ENCODE results near the gene ECM1.

ECM1 gene

DNA sequence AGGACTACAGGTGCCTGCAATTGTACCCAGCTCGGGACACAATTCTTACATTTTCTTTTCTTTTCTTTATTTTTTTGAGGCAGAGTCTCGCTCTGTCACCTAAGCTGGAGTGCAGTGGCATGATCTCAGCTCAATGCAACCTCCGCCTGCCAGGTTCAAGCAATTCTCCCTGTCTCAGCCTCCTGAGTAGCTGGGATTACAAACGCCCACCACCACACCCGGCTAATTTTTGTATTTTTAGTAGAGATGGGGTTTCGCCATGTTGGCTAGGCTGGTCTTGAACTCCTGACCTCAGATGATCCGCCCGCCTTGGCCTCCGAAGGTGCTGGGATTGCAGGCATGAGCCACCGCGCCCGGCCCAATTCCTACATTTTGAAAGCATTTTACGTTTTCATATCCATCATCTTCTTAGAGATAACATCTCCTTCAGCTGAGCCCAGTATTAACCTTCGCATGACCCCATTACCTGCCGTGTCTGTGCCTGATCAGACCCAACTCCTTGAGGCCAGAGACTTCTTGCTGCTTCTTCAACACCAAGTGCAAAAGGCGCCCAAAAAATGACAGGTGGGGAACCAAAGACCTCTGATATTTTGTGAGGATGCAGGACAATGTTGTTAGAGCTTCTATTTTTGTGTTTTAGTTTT lies 38.5 kb downstream of the ECM1 start:
- no peak for DNase-seq

DNA sequence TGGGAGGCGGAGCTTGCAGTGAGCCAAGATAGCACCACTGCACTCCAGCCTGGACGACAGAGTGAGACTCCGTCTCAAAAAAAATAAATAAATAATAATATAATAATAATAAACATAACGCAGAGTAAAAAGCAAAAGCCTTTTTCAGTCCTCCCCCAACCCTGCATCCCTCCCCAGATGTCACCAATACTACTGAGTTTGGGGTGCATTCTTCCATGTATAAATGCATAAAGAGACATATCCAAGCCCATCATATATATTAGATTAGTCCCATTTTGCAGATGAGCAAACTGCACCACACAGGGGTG lies 40.4 kb downstream of the ECM1 start:
- no peak for DNase-seq

DNA sequence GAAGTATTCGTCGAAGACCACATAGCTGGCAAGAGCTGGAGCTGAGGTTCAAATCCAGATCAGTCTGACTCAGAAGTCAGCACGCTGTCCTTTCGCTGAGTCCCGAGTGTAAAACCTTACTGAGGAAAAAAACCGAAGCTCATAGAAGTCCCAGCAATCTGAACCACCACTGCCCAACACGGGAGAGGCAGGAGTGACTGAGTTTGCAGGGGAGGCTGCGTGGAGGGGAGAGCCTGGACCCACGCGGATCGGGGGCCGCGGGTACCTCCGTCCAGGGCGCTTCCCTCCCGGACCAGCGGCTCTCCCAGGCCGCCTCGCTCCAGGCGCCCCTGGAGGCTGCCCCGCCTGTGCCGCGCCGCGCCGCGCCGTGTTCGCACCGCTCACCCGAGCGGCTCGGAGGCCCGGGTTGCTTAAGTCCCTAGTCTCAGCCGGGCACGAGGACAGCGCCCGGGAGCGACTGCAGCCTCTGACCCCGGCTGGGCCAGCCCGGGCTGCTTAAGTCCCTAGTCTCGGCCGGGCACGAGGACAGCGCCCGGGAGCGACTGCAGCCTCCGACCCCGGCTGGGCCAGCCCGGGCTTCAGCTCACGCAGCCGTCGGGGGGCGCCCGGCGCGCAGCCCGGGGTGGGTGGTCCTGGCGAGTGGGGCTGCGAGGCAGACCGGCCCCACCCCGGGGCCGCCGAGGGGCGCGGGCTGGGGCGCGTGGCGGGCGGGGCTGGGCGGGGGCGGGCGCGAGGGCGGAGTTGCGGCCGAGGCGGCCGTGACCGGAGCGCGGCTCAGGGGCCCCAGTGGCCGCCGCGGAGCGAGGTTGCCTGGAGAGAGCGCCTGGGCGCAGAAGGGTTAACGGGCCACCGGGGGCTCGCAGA lies 41.0 kb downstream of the ECM1 start, which contains the start of gene ADAMTSL4:
Gene ADAMTSL4 (plus strand): TSS at position 777 of the 864 bp plus-strand sequence. CDS start 2,881 bp downstream, outside the sequence.
- no peak for DNase-seq

DNA sequence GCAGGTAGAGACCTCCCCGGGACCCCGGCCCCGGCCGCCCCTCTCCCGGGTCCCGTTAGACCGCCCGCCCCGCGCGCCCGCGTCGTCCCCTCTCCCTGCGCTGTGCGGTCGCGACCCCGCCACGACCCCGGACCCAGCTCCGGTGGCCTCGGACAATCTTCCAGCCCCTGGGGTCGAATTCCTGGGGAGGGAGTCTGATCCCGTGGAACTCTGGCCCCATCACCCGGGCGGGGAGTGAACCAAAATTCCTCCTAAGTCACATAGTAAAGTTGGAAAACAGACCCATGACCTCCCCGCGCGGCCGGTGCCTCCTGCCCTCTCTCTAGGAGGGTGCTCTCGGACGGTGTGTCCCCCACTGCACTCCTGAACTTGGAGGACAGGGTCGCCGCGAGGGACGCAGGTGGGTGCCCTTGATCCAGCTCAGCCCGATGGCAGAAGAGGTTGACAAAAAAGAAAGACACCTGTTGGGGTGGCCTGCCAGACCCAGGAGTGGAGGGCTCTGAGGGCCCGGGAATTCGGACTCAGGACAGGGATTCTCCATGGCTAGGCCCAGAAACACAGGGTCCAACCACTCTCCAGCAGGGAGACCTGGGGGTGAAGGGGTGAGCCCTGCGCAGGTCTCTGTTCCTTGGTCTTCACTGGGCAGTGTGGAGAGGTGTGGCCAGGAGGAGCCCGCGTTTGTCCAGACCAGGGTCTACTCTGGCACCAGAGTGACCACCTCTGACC lies 41.8 kb downstream of the ECM1 start:
- no peak for DNase-seq

DNA sequence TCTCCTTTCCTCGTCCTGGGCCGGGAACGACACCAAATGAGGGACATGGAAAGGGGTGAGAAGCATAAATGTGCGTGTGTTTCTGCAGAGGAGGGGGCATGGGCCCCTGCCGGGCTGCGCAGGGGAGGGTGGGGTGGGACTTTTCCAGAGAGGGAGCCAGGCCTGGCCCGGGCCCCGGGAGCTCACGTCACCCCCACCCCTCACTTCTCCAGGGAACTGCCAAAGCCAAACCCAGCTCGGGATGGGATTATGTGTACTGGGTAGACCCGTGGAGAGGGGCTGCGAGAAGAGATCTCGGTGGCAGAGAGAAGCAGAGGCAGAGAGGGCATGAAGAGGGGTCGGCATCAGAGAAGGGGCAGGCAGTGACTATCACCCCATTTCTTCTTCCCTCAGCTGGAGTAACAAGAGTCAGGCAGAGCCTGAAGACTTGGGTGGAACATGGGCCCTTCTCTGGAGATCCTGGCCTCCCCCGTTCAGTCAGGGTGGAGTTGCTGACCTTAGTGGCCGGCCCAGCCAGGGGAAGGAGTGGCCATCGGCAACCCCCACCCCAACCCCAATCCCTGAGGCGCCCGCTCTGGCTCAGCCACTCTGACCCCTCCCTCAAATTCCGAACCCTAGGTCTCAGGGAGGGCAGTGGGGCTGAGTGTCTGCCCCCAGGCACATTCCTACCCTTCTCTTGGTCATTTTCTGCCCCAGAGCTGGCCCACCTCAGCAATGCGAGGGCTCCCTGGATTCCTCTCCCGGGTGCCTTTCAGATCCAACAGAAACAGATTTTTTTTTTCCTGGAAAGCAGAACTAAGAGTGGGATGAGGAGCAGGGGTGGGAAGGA lies 42.5 kb downstream of the ECM1 start:
- DNase-seq, result no peak

DNA sequence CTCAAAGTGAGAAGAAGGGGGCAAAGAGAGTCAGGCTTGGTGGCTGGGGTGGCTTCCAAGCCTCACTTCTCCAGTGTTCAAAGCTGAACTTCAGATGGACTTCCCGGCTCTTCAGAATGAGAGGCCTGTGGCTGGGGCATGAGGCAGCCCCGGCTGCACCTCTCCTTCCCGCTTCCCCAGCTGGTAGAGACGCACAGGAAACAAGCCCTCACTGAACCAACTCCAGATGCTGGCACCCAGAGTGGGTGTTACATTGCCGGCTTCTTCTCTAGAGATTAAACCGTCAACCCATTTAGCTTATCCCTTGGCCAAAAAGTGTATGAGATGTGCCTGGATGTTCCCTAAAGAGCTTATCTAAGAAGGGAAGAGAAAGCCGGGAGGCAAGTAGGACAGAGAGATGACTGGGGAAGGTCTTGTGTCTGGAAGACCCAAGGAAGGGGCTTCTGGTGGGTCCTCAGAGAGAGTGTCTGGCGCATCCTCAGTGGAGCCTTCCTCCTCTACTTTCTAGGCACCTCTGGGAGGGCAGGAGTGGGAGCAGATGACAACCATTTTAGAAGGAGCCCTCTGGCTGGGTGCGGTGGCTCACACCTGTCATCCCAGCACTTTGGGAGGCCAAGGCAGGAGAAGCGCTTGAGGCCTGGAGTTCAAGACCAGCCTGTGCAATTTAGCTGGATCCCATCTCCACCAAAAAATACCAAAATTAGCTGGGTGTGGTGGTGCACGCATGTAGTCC lies 43.3 kb downstream of the ECM1 start:
- no peak for DNase-seq

DNA sequence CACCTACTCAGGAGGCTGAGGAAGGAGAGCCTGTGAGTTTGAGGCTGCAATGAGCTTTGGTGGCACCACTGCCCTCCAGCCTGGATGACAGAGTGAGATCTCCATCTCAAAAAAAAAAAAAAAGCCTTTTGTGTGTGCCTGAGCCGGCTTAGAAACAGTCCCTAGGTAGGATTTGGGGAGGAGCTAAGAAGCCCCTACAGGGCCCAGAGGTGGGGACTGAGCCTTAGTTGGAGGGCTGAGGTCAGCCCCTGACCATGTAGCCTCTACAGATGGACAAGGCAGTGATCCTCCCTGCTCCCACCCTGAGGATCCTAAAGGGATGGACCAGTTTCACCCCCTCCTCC lies 43.8 kb downstream of the ECM1 start:
- no peak for DNase-seq

DNA sequence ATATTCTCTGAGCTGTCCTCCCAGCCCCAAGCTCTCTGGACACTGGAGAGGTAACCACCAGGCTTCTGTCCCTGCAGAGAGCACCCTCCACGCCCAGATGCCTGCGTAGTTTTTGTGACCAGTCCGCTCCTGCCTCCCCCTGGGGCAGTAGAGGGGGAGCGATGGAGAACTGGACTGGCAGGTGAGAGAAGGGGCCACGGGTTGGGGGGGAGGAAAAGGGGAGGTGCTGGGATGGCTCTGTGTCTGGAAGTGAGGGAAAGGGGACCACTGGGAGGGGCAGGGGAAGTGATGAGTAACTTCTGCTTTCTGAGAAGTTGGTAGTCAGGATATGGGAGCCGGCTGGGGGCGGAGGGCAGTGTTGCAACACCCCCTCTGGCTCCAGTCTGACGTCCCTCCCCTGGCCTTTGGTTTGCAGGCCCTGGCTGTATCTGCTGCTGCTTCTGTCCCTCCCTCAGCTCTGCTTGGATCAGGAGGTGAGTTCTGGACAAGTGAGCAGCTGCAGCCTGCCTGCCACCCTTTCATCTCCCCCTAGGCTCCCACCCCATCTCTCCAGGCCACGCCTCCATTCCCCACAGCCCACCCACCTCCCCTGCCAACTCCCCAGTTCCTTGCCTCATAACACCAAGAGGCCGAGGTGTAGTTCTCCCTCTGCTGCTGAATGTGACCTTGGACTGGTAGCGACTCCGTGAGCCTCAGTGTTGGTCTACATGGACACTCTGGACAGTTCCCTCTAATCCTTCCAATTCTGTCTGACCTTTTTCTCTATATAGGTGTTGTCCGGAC lies 44.4 kb downstream of the ECM1 start:
- no peak for DNase-seq

DNA sequence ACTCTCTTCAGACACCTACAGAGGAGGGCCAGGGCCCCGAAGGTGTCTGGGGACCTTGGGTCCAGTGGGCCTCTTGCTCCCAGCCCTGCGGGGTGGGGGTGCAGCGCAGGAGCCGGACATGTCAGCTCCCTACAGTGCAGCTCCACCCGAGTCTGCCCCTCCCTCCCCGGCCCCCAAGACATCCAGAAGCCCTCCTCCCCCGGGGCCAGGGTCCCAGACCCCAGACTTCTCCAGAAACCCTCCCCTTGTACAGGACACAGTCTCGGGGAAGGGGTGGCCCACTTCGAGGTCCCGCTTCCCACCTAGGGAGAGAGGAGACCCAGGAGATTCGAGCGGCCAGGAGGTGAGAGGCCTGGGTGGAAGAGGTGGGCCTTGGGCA lies 45.0 kb downstream of the ECM1 start:
- DNase-seq, result no peak

DNA sequence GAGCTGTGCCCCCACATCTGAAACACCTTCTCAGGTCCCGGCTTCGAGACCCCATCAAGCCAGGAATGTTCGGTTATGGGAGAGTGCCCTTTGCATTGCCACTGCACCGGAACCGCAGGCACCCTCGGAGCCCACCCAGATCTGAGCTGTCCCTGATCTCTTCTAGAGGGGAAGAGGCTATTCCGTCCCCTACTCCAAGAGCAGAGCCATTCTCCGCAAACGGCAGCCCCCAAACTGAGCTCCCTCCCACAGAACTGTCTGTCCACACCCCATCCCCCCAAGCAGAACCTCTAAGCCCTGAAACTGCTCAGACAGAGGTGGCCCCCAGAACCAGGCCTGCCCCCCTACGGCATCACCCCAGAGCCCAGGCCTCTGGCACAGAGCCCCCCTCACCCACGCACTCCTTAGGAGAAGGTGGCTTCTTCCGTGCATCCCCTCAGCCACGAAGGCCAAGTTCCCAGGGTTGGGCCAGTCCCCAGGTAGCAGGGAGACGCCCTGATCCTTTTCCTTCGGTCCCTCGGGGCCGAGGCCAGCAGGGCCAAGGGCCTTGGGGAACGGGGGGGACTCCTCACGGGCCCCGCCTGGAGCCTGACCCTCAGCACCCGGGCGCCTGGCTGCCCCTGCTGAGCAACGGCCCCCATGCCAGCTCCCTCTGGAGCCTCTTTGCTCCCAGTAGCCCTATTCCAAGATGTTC lies 45.6 kb downstream of the ECM1 start:
- DNase-seq, result no peak

DNA sequence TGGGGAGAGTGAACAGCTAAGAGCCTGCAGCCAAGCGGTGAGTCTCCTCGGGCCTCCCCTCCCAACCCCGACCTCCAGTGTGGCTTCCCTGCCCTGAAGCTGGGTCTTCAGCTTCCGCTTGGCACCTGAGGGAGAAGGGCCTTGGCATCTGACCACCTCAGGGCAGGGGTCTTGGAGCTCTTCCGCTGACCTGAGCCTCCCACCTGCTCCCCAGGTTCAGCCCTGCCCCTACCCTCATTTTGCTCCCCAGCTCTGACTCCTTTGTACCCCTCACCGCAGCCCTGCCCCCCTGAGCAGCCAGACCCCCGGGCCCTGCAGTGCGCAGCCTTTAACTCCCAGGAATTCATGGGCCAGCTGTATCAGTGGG lies 46.2 kb downstream of the ECM1 start:
- DNase-seq, result no peak

DNA sequence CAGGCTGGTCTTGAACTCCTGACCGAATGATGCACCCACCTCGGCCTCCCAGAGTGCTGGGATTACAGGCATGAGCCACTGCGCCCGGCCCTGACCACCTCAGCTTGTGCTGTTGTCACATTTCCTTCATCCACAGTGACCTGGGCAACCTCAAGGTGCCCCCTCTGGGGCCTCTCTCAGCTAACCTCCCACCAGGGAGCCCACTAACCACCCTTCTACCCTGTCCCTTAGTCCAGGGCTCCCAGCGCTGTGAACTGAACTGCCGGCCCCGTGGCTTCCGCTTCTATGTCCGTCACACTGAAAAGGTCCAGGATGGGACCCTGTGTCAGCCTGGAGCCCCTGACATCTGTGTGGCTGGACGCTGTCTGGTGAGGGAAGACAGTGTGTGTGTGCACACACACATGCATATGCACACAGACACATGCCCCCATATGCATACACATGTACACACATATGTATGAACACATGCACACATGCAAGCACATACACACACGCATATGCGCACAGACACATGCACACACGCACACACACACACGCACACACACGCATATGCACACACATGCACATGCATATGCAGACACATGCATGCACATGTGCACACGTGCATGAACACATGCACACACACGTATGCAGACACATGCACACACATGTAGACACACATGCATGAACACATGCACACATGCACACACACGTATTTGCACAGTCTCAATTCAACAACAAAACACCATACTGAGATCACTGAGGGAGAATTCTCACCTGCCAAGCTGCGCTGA lies 47.5 kb downstream of the ECM1 start:
- DNase-seq, result no peak

DNA sequence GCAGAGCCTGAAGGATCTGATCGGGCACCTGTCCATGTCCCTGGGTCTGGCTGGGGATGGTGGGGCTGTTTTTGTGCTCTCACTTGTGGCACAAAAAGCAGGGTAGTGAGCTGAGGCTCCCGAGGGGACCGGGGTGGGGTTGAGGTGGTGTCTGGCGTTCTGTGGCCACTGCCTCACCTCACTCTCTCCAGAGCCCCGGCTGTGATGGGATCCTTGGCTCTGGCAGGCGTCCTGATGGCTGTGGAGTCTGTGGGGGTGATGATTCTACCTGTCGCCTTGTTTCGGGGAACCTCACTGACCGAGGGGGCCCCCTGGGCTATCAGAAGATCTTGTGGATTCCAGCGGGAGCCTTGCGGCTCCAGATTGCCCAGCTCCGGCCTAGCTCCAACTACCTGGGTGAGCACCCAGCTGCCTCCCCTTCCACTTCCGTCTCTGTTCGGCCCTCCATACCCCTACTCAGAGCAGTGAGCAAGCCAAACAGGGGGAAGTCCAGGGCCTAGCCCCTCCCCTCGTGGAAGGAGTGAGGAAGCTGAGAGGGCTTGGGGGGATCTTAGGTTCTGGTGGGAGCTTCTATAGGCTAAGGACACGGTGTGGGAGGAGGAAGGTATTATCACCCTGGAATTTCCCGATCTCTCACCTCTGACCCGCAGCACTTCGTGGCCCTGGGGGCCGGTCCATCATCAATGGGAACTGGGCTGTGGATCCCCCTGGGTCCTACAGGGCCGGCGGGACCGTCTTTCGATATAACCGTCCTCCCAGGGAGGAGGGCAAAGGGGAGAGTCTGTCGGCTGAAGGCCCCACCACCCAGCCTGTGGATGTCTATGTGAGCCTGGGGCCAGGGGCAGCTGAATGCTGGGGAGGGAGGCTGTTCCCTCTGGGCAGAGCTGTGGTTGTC lies 48.3 kb downstream of the ECM1 start:
- no peak for DNase-seq

DNA sequence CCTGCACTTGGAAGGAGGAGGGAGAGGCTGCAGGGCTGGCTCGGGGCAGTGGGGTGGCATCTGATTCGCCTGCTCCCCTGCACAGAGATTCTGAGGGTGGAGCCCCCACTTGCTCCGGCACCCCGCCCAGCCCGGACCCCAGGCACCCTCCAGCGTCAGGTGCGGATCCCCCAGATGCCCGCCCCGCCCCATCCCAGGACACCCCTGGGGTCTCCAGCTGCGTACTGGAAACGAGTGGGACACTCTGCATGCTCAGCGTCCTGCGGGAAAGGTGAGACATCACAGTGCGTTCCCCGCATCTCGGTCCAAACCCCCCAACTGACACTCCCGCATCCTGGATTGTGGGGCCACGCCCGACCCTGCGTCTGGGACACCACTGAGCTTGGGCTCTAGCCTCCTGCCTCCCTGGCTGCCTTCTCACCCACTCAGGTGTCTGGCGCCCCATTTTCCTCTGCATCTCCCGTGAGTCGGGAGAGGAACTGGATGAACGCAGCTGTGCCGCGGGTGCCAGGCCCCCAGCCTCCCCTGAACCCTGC lies 49.2 kb downstream of the ECM1 start:
- DNase-seq, result no peak

DNA sequence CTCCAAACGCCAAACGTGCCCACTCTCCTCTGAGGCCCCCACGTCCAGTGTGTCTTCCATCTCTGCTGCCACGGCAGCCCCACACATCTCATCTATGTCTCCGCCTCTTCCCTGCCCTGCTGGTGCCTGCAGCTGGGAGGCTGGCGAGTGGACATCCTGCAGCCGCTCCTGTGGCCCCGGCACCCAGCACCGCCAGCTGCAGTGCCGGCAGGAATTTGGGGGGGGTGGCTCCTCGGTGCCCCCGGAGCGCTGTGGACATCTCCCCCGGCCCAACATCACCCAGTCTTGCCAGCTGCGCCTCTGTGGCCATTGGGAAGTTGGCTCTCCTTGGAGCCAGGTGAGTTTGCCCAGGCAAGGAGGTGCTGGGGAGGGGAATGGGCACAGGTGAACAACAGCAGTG lies 49.9 kb downstream of the ECM1 start:
- no peak for DNase-seq

DNA sequence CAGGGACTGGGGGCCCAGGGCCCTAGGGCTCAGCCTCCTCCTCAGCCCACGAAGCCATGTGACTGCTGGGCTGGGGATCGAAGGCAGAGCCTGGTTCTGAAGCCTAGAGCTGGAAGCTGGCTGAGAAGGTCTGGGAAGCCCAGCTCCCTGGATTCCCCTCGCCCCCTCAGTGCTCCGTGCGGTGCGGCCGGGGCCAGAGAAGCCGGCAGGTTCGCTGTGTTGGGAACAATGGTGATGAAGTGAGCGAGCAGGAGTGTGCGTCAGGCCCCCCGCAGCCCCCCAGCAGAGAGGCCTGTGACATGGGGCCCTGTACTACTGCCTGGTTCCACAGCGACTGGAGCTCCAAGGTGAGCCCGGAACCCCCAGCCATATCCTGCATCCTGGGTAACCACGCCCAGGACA lies 50.4 kb downstream of the ECM1 start:
- DNase-seq, result no peak

DNA sequence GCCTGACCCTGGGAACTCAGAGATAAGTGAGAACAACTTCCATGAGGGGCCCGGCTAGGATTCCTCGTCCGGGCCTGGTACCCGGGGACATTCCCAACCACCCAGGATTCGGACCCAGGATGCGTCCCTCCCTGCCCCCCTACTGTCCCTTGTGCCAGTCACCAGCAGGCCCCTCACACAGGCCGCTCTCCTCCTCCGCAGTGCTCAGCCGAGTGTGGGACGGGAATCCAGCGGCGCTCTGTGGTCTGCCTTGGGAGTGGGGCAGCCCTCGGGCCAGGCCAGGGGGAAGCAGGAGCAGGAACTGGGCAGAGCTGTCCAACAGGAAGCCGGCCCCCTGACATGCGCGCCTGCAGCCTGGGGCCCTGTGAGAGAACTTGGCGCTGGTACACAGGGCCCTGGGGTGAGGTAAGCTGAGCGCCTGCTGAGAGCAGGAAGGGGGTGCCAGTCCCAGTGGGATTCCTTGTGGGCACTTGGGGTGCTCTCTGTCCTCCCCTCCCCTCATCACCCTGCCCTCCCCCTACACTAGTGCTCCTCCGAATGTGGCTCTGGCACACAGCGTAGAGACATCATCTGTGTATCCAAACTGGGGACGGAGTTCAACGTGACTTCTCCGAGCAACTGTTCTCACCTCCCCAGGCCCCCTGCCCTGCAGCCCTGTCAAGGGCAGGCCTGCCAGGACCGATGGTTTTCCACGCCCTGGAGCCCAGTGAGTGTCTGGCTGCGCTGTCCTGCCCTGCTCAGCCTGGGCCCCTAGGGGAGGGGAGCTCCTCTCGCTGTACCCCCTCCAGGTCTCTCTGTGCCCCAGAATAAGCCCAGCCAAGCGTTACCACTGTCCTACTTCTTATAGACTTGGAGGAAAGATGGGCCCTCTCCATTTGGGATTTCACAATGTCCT lies 51.1 kb downstream of the ECM1 start:
- DNase-seq, result no peak

DNA sequence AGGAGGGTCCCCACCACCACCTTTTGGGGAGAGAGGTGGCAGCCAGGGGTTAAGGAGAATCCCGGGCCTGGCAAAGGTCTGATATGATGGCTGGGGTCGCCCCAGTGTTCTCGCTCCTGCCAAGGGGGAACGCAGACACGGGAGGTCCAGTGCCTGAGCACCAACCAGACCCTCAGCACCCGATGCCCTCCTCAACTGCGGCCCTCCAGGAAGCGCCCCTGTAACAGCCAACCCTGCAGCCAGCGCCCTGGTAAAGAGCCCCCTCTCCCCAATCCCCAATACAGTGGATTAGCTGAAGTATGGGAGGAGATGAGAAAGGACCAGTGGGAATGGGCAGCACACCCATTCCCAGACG lies 51.7 kb downstream of the ECM1 start:
- no peak for DNase-seq

Measured in activated CD4-positive, alpha-beta T cell treated with anti-CD3 and anti-CD28 coated beads, Interleukin-2, amount 50 U/mL, for 4 hours (primary cell).